ENCODE data around the gene GALNT10.
A peak's percentile ranks its signal among the peaks of the same experiment; 100 is the strongest.

Gene GALNT10

DNA sequence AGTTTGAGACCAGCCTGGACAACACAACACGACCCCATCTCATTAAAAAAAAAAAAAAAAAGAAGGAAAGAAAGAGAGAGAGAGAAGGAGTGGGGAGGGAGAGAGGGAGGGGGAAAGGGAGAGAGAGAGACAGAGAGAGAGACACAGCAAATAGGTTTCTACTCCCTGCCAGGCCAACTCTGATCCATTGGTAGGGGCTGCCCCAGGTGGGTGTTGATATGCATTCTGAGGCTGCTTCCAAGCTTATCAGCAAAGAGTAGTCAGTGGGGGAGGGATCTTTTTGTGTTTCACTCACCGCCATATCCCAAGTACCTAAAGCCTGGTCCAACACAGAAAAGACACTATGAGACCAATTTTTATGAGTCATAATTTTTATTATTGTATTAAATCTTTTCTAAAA lies 198.3 kb downstream of the GALNT10 start:
- DNase-seq: no peak

DNA sequence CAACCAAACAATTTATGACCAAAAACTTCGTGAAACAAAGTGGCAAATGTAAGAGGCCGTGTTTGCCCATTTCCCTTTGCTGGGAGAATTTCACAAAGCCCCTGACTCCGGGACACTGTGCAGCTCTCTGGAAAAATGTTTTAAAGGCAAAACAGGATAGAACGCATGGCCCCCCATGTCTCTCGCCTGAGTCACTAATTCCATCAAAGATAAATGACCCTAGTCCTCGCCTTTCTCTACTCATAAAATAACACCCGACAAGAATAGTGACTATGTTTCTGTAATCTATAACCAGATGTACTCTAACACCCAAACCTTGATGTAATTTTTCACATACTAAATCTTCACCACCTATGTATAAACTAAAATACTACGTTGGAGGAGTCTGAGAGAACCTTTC lies 199.6 kb downstream of the GALNT10 start:
- DNase-seq: no peak

DNA sequence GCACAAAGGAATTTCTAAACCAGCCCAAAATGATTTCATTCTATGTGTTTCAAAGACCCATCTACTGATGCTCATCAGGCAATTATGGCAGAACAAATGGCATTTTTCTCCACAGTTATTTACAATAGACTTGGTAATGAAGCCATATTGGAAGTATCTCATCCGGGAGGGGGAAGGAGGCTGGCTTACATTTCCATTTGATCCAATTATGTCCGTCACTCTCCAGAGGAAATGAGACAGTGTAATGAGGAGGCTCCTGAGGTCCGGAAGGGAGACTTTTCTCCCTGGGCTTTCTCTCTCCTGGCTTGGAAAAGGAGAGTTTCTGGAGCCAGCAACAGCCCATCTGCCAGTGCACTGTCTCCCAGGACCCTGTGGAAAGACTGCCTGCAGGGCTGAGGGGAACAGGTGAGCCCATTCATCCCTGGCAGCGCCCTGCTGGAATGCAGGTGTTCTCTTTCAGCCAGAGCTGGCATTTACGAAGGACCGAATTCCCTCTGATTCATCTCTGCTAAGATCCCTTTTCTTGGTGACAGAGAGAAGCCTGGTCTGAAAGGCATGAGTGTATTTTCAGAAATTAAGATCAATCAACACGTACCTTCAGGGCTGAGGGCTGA lies 200.3 kb downstream of the GALNT10 start:
- DNase-seq: no peak

DNA sequence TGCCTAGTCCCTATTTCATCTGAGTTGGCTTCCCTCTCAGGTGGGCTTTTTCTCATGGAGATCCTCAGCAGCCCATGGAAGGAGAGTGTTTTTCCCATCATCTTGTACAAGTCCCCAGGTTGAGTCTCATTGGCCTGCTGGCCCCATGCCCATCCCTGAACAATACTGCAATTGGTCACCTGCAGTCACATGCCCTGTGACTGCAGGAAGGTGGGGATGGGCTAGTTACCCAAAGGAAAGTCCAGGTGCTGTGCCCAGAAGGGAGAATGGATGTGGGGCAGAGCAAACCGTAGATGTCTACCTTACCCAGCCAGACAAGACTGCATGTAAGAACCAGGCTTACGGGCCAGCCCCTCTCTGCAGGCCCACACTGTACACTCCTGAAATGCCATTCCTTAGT lies 201.3 kb downstream of the GALNT10 start:
- DNase-seq: no peak

DNA sequence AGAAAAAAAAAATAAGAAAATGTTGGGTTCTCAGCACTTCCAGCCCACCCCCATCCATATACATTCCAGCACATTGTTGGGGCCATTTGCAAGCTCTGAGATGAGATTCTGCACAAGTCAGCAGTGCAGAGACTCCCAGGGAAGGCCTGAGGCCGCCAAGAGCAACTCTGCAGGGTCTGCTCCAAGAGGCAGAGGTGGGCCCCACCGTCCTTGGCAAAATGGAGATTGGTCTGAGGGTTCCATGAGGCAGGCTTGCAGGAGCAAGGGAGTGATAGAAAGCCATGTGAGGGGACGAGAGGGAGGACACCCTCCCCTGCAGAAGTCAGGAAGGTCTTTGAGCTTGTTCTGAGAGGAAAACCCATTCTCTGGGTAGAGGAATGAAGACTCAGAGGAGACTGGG lies 203.3 kb downstream of the GALNT10 start:
- DNase-seq: no peak

DNA sequence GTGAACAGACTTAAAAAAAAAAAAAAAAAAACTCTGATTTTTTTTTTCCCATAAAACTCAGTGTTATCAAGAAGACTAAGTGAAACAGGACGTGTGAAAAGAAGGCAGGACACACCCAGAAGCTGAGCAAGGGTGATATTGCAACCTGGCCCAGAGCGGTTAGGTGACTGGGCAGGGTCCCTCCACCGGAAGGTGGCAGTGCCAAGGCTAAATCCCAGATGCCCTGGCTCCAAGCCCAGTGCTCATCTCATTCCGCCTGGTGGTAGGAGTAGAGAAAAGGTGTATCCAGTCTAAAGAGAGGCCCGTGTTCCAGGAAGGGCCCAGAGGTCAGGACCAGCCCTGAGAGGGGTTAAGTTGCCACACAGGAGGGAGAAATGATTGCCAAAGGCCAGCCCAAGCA lies 203.8 kb downstream of the GALNT10 start:
- DNase-seq: no peak

DNA sequence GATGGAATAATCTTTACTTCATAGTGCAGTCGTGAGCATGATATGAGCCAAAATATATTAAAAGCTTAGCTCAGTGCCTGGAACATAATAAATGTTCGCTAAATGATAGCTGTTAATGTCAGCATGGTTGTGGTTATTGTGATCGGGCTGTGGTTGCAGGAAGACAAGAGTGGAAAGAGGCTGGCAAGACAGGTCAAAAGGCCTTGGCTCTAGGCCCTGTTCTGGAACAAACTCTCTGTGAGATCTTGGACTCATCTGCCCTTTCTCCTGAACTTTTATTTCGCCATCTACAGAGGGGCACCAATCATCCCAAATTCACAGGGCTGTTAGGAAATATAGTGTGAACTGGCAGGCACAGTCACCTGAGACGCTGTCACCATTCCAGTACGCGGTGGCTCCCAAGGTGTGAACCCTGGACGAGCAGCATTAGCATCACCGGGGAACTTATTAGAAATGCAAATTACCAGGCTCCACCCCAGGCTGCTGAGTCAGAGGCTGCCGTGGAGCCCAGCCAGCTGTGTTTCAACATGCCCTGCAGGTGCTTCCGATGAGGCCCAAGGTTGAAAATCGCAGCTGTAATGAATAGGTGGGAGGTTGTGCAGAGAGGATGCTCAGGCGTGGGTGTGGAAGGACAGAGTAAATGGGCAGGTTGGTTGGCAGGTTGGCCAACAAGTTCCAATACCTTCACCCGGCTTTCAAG lies 205.0 kb downstream of the GALNT10 start:
- no peak for DNase-seq

DNA sequence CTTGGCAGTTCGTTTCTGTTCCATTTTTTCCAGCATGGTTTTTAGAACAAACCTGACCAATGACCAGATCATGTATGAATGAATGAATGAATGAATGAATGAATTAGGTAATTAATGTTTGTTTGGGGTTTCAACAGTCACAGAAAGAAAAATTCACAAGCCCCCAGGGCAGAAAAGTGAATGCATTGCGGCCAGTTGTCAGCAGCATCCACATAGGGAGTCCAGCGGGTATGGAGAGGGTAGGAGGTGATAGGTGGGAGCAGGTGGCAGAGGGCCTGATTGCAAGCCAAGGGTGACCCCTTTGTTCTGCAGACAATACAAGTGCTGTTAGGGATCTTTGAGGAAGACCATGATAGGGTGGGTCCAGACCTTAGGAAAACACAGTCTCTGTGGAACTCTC lies 205.6 kb downstream of the GALNT10 start:
- no peak for DNase-seq

DNA sequence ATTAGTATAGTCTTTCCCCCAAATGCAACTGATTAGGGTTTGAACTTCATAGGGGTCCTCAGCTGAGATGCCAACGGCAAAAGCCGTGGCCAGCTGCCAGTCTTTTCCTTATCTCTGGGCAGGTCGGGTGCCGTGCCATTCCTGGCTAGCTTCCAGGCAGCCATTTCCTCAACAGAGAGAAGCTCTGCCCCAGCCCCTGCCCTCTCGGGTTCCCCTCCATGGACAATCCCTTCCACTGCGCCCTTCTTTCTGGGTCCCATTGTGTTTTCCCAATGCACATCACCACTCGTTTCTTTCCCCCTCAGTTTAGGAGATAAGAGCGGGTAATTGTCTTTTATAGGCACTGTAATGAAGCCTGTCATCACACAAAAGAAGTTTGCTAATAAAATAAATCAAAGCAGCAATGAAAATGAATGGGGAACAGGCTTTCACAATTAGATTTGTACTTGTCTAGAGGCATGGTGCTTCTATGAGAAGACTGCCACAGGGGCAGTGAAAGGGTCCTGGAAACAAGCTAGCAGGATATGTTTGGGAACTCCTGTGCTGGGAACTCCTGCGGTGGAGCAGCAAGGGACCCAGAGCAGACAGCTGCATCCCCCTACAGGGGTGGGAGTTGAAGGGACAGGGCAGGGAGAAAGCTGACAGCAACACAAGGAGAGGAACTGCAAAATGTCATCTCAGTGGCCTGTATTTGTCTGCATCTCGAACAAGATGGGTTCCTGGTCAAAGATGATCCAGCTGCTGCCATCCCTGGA lies 207.3 kb downstream of the GALNT10 start:
- DNase-seq: no peak

DNA sequence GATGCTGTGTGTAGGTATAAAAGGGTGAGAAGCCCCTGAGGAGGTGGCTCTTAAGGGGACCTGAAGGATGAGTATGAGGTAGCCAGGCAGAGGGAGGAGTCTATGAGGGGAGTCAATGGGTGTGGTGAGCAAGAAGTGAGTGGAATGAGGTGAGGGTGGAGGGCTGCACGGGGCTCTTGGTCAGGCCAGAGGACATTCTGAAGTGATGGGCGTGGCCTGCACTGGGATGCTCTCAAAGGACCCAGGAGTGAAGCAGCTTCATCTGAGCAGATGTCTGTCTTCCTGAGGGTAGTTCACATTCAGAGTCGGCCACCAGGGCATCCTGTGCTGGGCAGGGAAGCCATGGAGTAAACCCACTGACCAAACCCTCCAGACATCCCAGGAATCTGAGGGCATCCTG lies 210.1 kb downstream of the GALNT10 start:
- DNase-seq: no peak

DNA sequence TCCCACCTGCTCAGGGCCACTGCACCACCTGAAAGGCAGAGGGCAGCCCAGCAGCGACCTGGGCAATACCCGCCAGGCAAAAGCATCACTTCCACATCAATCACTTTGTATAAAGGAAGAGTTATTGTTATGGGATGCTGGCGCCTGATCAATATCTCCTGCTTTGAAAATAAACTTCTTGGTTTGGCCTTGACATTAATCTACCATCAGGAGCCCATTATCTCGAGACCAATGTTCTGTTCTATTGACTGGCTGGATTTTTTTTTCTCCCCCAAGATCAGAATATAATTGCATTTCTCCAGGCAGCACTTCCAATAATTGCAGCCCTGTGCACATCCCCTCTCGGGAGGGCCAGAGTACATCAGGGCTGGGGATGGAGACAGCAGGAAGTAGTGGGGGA lies 210.8 kb downstream of the GALNT10 start:
- no peak for DNase-seq

DNA sequence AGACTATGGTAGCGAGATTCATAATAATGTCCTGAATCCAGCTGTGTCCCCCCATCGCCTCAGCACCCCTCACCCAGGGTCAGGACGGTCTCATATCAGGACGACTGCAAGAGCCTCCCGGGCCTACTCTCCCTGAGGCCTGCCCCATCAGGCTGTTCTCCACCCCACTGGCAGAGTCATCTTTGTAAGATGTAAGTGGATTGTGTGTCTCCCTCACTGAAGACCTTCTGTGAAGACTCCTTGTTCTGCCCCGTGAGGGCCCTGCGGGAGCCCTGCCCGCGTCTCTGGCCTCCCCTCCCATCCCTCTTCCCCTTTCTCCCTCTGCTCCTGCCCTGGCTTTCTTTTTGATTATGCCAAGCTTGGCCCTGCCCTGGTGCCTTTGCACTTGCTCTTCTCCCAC lies 211.4 kb downstream of the GALNT10 start:
- no peak for DNase-seq

DNA sequence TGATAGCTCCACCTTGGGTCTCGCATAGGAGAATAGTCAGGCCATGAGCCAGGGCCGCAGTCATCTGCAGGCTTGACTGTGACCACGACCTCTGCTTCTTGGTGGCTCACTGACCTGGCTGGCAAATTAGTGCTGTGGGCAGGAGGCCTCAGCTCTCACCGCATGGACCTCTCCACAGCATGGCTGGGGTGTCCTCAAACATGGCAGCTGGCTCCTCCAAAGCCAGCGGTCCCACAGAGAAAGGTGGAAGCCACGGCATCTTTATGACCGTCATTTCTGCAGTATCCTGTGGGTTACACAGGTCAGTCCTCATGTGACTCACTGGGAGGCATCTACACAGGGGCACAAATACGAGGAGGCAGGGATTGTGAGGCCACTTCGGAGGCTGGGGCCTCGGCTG lies 212.1 kb downstream of the GALNT10 start:
- no peak for DNase-seq

DNA sequence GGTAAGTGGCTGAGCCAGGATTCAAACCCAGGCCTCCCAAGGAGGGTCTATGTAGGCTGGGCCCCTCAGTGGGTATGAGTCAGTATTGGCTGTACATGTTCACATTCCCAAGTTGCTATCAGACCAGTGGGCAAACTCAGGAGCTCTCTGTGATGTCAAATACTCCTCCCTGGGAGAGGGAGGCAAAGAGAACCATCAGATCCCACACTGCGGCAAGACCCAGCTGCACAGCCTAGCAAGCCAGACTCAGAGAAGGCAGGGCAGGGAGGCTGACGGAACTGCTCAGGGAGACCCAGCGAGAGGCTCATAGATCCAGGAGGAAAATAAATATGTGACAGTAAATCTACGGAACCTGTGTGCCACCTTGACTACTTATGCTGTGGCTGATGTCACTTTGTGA lies 212.7 kb downstream of the GALNT10 start:
- no peak for DNase-seq

DNA sequence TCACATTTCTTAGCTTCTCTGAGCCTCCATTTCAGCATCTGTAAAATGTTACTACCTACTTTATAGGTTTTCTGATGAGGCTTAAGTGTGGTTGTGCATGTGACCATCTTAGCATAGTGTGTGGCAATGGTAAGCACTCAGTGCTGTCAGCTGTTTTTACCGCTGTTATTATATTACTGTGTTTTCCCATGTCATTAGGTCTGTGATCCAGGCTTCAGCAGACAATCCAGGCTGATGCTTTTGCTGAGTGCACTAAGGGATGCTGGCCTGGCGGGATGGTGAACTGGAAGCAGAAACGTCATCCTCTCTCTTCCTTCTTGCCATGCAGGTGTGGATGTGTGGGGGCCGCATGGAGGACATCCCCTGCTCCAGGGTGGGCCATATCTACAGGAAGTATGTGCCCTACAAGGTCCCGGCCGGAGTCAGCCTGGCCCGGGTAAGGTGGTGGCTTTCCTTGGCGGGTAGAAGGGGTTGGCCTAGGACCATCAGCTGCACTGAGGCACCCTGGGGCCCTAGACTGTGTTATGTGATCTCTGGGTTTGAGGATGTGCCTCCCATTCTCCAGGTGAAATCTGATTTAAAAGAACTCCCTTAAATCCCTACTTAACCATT lies 213.3 kb downstream of the GALNT10 start:
- no peak for DNase-seq

DNA sequence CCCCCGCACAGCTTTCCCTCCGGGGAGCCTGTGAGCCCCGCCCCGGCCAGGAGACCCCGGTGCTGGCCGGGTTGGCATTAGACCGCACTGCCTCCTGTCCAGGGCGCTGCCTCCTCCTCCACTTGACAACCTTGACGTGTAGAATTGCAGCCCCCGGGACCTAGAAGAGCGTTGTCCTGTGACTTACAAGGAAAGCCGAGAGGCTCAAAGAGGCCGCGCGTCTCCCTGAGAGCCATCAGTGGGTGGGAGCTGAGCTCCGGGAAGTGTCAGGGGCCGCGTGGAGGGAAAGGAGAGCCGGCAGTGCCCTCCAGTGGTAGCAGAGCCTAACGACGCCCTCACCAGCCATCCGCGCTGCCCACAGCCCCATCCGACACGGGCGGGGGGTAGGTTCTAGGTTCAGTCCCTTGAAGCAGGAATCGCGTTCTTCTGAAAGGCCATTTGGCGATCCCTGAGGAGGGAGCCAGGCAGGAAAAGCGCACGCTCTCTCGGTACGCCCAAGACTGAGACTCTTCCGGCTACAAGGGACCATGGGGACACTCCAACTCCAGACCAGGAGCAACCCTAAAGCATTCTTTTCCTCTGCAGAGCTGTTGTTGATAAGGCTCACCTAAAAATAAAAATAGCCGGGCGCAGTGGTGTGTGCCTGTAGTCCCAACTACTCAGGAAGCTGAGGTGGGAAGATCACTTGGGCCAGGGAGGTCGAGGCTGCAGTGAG lies 214.7 kb downstream of the GALNT10 start:
- DNase-seq: peak; percentile 92

DNA sequence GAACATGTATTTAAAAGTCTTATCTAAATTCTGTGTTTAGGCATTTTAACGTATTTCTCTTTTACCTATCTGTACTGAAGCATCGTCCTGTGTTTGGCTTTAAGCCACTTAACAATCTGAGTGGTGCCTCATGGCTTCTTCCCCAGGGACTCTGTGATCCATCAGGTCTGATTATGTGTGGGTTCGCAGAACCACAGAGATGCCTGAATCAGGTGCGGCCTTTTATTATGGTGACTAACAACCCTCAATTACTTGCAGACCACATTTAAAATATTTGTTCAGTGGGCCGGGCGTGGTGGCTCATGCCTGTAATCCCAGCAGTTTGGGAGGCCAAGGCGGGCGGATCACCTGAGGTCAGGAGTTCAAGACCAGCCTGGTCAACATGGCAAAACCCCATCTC lies 215.7 kb downstream of the GALNT10 start:
- no peak for DNase-seq

DNA sequence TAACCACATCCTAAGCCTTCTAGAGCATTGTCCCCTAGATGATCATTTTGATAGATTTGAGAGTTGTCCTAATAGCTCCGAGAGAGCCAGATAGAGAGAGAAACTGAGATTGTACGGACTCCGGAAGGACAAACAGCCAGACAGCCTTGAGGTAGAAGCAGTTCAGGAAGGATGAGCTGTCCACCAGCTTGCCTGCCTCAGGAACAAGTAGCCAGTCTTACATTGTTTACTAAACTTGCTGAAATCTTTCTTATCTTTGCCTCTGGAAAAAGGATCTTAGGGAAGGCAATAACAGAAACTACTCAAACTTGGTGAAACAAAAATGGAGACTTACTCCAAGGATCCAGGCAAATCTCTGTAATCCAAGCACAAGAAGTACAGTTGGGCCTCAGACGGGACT lies 216.3 kb downstream of the GALNT10 start:
- no peak for DNase-seq

DNA sequence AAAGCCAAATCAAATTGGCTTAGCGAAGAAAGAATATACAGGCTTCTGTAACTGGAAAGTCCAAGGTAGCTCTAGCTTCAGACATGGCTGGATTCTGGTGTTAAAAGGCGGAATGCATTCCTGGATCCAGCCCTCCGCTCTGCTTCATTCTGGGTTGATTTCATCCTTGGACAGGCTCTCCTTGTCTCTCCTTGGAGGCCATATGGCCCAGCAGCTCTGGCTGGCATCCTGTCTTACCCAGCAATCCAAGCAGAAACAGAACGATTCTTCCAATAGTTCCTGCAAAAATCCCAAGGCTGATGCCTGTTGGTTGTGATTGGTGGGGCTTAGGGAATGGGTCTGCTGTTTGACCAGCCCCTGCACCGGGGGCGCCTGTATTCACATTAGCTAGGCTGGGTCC lies 218.3 kb downstream of the GALNT10 start:
- no peak for DNase-seq

DNA sequence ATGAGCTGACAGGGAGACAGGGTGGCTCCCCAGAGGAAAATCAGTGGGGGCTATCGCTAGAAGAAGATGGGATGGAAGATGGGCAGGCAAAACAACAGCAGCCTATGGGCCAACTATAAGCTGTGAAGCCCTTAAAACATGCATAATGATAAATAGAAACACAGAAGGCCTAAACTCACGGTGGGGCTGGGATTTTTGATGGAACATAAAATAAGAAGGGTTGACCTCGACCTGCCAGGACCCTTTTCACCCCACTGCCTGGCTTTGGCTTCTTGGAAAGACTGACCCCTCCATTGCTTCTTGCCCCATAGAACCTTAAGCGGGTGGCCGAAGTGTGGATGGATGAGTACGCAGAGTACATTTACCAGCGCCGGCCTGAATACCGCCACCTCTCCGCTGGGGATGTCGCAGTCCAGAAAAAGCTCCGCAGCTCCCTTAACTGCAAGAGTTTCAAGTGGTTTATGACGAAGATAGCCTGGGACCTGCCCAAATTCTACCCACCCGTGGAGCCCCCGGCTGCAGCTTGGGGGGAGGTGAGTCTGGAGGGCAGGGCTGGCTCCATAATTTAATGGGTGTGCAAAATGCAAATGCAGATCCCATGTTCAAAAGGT lies 218.8 kb downstream of the GALNT10 start:
- no peak for DNase-seq

DNA sequence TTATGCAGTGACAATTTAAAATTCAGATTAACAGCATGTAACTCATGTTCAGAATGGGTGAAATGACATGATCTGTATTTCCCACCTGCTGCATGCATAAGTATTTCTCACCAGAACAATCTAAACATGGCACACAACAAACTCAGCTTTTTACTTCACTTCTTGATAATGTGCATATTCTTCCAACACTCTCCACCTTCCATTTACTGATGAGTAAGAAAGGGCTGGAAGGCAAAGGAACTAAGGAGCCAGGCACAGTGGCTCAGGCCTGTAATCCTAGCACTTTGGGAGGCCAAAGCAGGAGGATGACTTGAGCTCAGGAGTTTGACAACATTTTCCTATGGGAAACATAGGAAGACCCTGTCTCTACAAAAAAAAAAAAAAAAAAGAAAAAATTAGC lies 219.5 kb downstream of the GALNT10 start:
- DNase-seq: no peak

DNA sequence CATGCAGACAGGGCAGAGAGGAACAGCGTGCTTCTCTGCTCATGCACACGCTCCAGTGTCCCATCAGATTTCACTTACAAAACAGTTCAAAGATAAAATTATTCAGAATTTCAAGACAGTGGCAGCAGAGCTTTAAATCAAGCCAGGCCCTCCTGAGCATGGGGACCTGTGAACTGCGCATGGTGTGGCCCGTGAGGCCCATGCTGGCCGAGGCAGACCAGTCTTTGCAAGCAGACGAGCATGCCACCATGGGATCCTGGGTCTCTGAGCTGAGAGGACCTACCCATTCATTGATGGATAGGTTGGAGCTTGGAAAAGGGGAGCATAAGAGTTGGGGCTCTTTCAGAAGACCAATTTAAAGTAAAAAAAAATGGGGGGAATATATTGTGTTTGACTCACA lies 220.3 kb downstream of the GALNT10 start:
- no peak for DNase-seq

DNA sequence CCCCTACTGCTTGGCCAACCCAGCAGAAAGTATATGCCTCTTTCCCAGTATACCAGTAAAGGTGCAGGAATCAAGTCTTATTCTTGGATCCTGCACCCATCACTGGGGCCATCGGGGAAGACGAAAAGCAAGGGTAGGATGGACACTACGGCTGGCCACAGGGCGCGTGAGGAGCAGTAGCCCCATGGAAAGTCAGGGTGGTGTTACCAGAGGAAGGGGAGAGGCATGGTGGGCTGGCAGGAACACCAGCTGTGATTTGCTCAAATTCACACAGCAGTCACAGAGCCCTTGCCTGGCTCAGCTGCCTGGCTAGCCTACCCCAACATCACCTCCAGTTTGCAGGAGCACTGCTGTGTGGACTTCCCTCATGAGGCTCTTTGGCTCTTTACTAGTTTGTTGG lies 220.8 kb downstream of the GALNT10 start:
- DNase-seq: no peak
